ENCODE measurements around the gene MAGEA1. TPM values are rescaled to one million over a fixed set of nuclear protein-coding genes. Genes with fewer than 3 reads are reported as not detected.
"Not testable (repeated sequence)": the region's sequence is repeated elsewhere in the genome, so short reads cannot be mapped to it uniquely, and the experiment has no call there.

Gene MAGEA1, protein sequence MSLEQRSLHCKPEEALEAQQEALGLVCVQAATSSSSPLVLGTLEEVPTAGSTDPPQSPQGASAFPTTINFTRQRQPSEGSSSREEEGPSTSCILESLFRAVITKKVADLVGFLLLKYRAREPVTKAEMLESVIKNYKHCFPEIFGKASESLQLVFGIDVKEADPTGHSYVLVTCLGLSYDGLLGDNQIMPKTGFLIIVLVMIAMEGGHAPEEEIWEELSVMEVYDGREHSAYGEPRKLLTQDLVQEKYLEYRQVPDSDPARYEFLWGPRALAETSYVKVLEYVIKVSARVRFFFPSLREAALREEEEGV
- not detected for total RNA-seq

DNA sequence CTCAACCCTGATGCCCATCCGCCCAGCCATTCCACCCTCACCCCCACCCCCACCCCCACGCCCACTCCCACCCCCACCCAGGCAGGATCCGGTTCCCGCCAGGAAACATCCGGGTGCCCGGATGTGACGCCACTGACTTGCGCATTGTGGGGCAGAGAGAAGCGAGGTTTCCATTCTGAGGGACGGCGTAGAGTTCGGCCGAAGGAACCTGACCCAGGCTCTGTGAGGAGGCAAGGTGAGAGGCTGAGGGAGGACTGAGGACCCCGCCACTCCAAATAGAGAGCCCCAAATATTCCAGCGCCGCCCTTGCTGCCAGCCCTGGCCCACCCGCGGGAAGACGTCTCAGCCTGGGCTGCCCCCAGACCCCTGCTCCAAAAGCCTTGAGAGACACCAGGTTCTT lies at the start of gene MAGEA1:
Gene MAGEA1 (plus strand): TSS at position 154 of the 400 bp plus-strand sequence. CDS start 3,106 bp downstream, outside the sequence.
- ATAC-seq = no peak

DNA sequence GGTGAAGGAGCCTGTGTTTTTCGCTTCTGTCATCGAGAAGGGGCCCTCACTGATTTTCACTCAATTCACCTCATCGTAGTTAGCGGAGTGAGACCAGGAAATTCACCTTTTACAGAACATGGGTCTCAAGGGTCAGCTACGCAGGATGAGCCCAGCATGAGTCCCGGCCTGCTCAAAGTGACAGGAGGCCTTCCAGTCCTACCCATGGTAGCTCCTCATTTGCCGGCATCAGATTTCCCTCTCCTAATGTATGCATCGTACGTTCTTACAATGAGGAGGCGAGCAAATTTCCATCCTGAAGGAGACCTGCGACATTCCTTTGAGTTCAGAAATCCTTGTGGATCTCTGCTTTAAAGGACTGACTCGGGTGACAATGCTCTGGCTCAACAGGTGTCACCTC lies 46.2 kb upstream of the MAGEA1 start:
- ATAC-seq = not testable (repeated sequence)

DNA sequence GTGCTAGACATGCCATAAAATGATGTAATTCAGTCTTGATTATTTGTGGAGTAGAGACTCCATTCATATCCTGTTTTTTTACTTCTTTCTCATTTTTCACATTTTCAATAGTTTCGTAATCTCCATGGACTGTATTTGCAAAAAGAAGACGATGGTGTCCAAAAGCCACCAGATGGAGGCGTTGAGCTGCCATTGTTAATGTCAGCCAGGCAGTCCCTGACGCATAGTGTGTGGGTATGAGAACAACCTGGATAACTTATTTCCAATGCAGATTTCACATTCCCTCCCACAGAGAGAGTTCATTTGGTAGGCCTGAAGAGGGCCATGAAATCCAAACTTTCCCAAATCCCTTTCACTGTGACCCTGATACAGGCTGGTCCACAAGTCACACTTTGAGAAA lies 40.0 kb upstream of the MAGEA1 start:
- ATAC-seq = peak; percentile 44

DNA sequence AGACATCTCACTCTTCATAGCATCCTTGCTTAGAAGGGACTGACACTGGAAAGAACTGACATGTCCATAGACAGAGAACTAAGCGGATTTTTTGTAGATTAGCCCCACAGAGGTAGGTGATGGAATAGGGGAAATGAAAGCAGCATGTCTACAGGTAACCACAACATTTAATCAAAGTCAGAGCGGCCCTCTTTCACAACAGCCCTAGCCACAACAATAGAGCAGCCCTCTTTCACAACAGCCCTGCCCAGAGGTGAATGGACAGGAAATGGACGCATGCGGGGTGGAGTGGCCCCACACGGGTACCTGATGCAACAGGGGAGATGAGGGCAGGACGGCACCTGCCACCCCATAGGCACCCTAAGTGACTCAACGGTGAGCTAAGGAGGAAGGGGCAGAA lies 32.8 kb upstream of the MAGEA1 start:
- peak; percentile 72 for ATAC-seq

DNA sequence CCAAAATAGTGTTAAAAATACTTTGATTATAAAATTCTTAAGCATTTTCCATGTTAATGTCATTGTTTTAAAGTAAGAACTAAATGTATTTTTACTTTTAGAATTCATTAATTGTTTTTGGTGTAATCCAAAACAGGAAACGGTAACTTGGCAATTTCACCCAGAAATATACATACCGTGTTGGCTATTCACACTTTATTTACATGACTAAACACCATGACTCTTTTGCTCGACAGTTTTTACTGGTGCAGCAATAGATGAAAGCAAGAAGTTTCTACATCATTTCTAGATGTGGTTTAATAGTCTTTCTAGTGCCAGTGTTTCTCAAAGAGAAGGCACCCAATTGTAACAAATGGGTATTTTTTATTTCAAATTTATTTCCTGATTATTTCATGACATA lies 25.6 kb upstream of the MAGEA1 start:
- no peak for ATAC-seq

DNA sequence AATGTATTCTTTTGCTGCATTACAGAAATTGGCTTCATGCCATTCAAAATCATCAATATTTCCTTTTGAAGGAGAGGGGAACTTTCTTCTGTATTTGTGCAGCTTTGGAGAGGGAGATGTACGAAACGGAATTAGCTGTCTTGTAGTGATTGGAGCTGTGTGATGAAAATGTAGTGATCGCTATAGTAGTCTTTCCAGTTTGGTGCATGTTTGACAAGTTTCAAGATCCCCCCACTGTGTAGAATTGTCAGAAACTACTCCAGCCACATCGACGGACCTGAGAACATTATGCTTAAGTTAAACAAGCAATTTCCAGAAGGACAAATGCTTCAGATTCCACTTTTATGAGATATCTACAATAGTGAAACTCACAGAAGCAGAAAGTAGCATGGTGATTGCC lies 21.6 kb upstream of the MAGEA1 start:
- ATAC-seq = no peak

DNA sequence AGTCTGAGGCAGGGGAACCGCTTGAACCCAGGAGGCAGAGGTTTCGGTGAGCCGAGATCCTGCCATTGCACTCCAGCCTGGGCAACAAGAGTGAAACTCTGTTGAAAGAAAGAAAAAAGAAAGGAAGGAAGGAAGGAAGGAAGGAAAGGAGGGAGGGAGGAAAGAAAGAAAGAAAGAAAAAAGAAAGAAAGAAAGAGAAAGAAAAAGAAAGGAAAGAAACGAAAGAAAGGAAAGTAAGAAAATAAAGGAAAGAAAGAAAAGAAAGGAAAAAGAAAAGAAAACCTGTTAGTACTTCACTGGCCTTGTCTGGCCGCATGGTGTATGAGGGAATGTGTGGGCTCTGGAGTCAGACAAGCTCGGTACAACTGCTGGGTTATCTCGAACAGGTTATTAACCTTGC lies 20.8 kb upstream of the MAGEA1 start:
- no peak for ATAC-seq

DNA sequence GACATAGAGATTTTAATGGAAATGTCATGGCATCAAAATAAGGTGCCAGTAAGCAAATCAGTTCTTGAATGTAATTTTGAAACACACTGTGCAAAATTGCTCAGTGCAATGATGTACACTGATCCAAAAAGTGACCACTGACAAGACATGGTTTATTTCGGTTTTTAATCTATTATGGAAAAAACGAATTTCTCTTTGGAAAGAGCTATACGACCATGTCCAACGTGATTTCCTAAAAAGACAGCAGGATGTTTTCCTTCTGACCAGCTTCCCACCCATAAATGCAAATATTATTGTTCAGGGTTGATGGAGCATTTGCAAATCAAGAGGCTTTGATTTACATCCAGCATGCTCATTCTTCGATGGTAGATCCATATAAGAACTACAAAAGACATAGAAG lies 17.1 kb upstream of the MAGEA1 start:
- no peak for ATAC-seq

DNA sequence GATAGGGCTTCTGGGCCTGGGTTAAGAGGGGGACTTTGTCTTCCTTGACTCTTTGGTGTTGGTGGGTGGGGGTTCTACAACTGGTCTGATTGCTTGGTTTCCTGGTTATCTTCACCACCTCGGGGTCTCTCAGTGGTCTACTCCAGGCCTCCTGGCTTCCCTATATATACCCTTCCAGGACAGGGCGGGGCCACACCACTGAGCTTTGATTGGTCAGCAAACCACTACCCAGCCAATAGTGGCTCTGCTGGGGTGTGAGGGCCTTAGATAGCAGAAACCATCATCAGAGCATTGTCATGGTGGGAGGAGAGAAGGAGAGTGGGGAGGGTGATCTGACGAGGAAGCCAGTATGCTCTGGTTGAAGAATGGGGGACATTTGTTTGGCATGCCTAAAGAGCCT lies 14.4 kb upstream of the MAGEA1 start:
- no peak for ATAC-seq

DNA sequence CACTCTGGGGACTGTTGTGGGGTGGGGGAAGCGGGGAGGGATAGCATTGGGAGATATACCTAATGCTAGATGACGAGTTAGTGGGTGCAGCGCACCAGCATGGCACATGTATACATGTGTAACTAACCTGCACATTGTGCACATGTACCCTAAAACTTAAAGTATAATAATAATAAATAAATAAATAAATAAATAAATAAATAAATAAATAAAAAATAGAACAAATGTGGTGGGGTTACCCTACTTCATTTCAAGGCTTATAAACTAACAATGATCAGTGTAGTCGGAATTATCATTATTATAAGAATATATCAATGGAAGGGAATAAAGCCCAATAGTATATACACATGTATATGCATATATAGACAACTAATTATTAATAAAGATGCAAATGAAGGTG lies 10.7 kb upstream of the MAGEA1 start:
- ATAC-seq = not testable (repeated sequence)

DNA sequence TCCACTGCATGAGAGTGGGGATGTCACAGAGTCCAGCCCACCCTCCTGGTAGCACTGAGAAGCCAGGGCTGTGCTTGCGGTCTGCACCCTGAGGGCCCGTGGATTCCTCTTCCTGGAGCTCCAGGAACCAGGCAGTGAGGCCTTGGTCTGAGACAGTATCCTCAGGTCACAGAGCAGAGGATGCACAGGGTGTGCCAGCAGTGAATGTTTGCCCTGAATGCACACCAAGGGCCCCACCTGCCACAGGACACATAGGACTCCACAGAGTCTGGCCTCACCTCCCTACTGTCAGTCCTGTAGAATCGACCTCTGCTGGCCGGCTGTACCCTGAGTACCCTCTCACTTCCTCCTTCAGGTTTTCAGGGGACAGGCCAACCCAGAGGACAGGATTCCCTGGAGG lies 2.7 kb downstream of the MAGEA1 start:
- no peak for ATAC-seq

DNA sequence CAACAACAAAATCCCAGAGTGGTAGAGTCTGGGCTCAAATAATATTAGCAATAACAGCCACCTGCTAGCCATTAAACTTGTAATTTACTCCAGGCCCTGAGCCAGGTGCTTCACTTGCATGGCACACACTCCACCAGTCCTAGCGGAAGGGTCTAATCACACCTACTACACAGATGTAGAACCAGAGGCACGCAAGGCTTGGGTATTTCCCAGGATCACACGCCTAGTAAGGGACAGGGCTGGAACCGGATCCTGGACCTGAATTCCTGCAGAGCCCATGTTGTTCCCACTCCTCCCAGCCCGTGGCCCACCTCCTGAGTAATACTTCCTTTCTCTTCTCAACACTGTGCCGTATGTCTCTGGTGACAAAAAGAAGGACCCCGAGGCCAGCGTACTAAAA lies 5.7 kb downstream of the MAGEA1 start:
- no peak for ATAC-seq

DNA sequence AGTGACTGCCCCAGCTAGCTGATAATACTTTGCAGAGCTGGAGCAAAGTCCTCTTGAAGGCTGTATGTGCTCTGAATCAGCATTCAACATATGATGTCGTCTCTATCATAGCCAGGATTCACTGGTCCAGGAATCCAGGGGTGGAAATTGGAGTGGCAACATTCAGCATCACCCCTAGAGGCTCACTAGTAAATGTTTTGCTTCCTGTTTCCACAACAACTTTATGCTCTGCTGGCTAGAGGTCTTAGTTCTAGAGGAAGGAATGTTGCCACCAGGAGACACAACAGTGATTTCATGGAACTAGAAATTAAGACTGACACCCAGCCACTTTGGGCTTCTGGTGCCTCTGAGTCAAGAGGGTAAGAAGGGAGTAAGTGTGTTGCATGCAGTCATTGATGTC lies 11.3 kb downstream of the MAGEA1 start:
- no peak for ATAC-seq

DNA sequence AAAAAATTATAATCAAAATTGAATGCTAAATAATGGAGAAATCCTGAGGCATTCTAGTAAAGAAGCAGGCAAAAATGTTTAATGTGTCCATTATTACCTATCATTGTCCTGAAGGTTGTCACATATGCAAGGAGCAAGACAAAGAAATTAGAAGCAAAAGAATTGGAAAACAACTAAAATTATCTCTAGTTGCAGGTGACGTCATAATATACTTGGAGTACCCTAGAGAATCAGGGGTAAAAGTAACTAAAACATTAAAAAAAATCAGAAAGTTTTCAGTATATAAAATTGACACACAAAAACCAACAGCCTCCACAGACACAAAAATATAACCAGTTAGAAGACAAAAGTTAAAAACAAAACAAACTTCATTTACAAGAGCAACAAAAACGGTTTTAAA lies 21.4 kb downstream of the MAGEA1 start:
- no peak for ATAC-seq

DNA sequence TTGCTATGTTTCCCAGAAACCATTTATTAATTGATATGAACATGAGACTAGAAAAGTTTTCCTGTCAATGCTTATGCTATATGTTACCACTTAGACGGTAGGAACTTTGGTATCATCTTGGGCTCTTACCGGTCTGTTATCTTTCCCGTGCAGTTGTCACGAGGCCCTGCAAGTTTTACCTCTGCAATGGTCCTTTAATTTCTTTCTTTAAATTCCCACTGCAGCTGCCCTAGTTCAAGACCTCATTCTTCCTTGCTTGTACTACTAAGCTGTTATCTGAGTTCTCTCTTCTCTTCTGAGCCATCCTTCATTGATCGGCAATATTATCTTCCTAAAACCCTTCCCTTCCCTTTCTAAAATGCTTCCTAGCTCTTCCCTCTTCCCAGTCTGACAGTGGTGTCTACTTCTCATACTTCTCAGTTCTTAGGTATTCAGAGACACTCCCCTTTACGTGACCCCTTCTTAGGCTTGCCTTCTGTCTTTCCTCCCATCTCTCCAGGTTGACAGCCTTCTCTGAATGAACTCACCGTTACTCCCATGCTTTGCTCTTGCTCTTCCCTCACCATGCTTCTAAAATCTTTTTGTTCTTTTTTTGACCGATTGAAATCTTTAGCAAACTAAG lies 27.5 kb downstream of the MAGEA1 start:
- no peak for ATAC-seq

DNA sequence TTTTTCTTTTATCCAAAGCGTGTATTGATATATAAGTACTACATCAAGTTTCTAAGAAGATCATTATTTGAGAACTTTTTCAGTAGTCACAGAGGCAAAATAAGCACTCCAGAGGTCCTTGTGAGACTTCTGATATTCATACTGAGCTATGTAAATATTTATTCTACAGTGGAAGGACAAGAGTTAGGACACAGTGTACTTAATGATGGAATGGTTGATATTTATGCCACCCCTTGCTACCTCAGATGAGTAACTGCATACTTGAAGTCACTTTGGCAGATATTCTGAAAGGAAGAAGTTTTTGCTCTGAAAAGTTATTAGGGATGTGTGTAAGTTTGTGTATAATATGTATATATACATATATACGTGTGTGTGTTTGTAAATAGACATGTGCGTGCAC lies 30.3 kb downstream of the MAGEA1 start:
- no peak for ATAC-seq

DNA sequence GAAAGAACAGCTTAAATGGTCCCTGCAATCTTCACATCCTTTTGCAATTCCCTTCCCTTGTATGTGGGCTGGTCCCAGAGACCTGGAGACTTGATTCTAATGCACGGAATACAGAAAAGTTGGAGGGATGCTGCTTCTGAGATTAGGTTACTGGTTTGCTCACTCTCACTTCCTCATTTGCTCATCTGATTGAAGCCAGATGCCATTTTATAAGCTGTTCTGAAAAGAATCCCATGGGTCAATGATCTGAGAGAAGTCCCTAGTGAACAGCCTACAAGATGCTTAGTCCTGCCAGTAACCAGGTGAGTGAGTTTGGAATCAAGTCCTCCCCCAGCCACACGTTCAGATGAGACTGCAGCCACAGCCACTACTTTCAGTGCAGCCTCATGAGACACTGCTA lies 35.9 kb downstream of the MAGEA1 start:
- no peak for ATAC-seq

DNA sequence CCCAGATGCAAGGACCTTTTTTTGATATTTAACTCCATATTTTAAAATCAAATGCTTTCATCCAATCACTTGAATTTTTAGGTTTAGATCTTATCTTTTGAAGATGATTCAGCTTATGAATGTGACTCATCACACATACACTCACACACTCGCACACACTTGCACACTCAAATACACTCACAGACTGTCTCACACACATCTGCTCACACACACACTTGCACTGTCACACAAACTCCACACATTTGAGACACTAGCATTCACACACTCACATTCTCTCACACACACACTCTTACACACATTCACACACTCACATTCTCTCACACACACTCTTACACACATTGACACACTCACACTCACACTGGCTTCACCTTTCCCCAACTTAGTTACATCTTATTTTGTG lies 37.8 kb downstream of the MAGEA1 start:
- no peak for ATAC-seq

DNA sequence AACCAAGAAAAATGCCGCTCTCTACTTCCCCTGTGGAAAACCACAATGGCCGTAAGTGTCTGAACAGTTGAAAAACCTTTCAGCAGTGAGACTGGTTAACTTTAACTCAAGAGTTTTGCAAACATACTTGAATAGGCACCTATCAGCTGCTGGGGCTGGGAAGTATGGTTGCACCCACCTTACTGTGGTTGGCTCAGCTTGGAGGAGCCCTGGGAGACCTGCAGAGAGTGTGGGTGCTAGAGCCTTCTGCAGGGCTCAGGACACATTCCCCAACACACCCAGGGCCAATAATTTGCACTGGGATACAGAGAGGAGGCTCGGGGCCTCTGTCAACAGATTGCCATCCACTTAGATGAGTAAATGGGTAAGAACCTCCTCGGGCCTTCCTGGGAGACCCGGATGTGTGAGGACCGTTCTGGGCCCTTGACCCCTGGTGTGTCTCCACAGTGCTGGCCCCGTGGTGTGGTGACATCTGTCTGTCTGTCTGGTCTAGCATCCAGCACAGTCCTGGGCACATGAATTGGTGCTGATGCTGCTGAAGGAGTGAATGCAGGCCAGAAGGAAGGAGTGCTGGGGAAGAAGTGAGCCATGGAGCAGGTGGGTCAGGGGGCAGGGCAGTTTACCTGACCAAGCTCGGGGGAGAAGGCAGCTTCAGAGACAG lies 46.5 kb downstream of the MAGEA1 start:
- ATAC-seq = no peak

DNA sequence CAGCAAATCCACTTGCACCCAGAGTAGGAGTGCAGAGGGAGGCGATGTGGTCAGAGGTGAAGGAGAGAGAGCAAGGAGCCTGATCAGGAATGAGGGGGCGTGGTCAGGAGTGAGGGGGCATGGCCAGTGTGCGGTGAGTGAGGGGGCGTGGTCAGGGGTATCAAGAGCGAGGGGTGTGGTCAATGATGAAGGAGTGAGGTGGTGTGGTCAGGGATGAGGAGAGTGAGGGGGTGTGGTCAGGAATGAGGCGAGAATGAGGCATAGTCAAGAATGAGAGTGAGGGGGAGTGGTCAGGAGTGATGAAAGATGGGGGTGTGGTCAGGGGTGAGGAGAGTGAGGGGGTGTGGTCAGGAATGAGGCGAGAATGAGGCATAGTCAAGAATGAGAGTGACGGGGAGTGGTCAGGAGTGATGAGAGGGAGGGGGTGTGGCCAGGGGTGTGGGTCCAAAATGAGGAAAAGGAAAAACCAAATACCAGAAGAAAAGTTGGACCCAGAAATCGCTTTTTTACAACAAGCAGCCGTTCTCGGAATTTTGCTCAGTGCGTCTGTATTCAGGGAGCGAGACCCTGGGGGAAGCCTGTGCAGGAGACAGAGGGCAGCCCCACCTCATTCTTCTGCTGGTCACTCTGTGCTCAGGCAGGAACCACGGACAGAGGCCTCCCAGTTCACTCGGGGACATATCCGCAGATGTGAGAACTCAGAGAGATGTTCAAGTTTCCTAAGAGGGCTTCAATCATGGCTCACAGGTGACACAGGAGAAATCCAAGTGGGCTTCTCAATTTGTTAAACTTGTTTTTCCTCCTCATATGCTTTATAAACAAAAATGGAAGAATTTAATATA lies 47.5 kb downstream of the MAGEA1 start:
- peak; percentile 98 for ATAC-seq
